ENCODE results near the gene SEC22B.
"Not testable (repeated sequence)": the region's sequence is repeated elsewhere in the genome, so short reads cannot be mapped to it uniquely, and the experiment has no call there.

DNA sequence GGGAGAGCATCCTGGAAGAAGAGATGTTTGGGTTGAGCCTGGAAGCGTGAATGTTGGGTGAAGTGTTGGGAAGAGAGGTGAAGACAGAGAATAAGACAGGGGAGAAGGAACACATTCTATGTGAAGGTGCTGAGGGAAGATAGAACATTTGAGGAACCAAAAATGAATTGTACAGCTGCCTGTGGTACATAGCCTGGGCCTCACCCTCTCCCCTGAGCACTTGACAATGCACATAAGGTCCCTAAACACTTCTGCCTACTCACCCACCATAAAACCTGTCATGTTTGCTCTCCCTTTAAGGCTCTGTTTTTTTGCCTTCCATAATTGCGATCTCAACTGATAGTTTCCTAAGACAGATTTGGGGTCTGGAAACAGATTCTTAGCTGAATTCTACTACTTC is 65.3 kb downstream of the SEC22B start:
- TF ChIP-seq CTCF, POLR2A (IDR thresholded peaks at IDR 0.05): not testable (repeated sequence)

All from adrenal gland (tissue), 5 donors.